Endothelial cell of umbilical vein (primary cell): ENCODE measurements around the gene MAPRE2.

Source experiments
- CTCF ChIP-seq, 2 donors: IDR thresholded peaks; 1 replicate in 1 of 2; 2 replicates in 1 of 2; pipeline ENCODE4 v1.5.1; 2011; ENCODE audit warnings: low read length in 2 of 2, mild to moderate bottlenecking in 2 of 2, moderate library complexity in 2 of 2, control low read depth in 1 of 2, inconsistent platforms in 1 of 2, low read depth in 1 of 2; ENCODE audit not compliant: insufficient read depth in 1 of 2; ENCODE audit errors: extremely low read depth in 1 of 2
- EZH2 ChIP-seq: IDR thresholded peaks from 2 replicates; pipeline ENCODE4 v1.6.1; 2012; ENCODE audit warnings: borderline replicate concordance, low read depth, mild to moderate bottlenecking, moderate library complexity, low read length, inconsistent platforms; ENCODE audit not compliant: severe bottlenecking
- GATA2 ChIP-seq: IDR thresholded peaks from 2 replicates; pipeline ENCODE4 v1.7.0; 2011; ENCODE audit warnings: low read depth, mild to moderate bottlenecking, moderate library complexity, mixed read lengths, low read length; ENCODE audit not compliant: insufficient read length, insufficient read depth
- JUN ChIP-seq: IDR thresholded peaks from 2 replicates; pipeline ENCODE4 v1.6.1; 2011; ENCODE audit warnings: borderline replicate concordance, low read depth; ENCODE audit not compliant: insufficient read length, insufficient read depth
- MAX ChIP-seq: IDR thresholded peaks from 2 replicates; pipeline ENCODE4 v1.6.1; 2011; ENCODE audit not compliant: insufficient read depth, insufficient read length
- MYC ChIP-seq: IDR thresholded peaks from one replicate; pipeline ENCODE4 v1.6.1; 2011; ENCODE audit warnings: mild to moderate bottlenecking, low read depth, low read length
- POLR2A ChIP-seq: IDR thresholded peaks from 2 replicates; pipeline ENCODE4 v1.6.1; 2012; ENCODE audit warnings: low read depth, mild to moderate bottlenecking, control low read depth, low read length
- POLR2AphosphoS5 ChIP-seq: IDR thresholded peaks from 2 replicates; pipeline ENCODE4 v1.6.1; 2012; ENCODE audit warnings: low read depth, mild to moderate bottlenecking, control low read depth, low read length, moderate library complexity; ENCODE audit not compliant: insufficient read depth

- TF ChIP-seq CTCF (IDR thresholded peaks at IDR 0.05; ENCODE audit: extremely low read depth in 1 of 2, insufficient read depth in 1 of 2, low read depth in 1 of 2, low read length in 2 of 2) (no peak), MAX (no peak), POLR2A (no peak), POLR2AphosphoS5 (no peak), JUN (no peak), EZH2 (no peak), MYC (no peak), GATA2 (no peak)
Measured at GRCh38 chr18:35086704-35087103, 45.5 kb downstream of the MAPRE2 start.
